ENCODE results near the gene ZNF274. TPM values are rescaled to one million over a fixed set of nuclear protein-coding genes. Genes with fewer than 3 reads are reported as not detected.
A peak's percentile ranks its signal among the peaks of the same experiment; 100 is the strongest.

The ZNF274 gene
- total and polyA plus RNA-seq, 2 donors from 2014 or later, result 10.9 to 42.4 TPM

DNA sequence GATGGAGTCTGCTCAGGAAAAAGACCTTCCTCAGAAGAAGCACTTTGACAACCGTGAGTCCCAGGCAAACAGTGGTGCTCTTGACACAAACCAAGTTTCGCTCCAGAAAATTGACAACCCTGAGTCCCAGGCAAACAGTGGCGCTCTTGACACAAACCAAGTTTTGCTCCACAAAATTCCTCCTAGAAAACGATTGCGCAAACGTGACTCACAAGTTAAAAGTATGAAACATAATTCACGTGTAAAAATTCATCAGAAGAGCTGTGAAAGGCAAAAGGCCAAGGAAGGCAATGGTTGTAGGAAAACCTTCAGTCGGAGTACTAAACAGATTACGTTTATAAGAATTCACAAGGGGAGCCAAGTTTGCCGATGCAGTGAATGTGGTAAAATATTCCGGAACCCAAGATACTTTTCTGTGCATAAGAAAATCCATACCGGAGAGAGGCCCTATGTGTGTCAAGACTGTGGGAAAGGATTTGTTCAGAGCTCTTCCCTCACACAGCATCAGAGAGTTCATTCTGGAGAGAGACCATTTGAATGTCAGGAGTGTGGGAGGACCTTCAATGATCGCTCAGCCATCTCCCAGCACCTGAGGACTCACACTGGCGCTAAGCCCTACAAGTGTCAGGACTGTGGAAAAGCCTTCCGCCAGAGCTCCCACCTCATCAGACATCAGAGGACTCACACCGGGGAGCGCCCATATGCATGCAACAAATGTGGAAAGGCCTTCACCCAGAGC, 29.6 kb downstream of the ZNF274 start:
- Histone ChIP-seq H3K27ac (ENCODE audit: low read depth in 2 of 2, low read length in 2 of 2) (no peak overlapping the region), H3K4me3 (ENCODE audit: low read length in 3 of 3) (peak overlapping the region in 2 of 3 donors; percentile 12 to 25), H3K9me3 (ENCODE audit: control insufficient read depth in 2 of 3, insufficient read depth in 1 of 3, low read length in 3 of 3) (peaks cover 17 to 95% (median 67%) of the 10 kb centered on the region in 3 donors), H3K9ac (ENCODE audit: low read length in 3 of 3) (no peak overlapping the region), H3K27me3 (ENCODE audit: control insufficient read depth, insufficient read depth, low read length) (no peaks in the 10 kb centered on the region), H3K36me3 (ENCODE audit: control insufficient read depth in 2 of 3, insufficient read depth in 3 of 3, low read length in 3 of 3) (peaks cover 24 to 63% (median 54%) of the 10 kb centered on the region in 3 donors), H3K4me1 (ENCODE audit: control insufficient read depth in 2 of 3, insufficient read depth in 2 of 3, low read depth in 1 of 3, low read length in 3 of 3) (no peaks in the 10 kb centered on the region)
- no peak for FAIRE-seq
- DNase-seq, result no peak
- TF ChIP-seq, protein P1, sequence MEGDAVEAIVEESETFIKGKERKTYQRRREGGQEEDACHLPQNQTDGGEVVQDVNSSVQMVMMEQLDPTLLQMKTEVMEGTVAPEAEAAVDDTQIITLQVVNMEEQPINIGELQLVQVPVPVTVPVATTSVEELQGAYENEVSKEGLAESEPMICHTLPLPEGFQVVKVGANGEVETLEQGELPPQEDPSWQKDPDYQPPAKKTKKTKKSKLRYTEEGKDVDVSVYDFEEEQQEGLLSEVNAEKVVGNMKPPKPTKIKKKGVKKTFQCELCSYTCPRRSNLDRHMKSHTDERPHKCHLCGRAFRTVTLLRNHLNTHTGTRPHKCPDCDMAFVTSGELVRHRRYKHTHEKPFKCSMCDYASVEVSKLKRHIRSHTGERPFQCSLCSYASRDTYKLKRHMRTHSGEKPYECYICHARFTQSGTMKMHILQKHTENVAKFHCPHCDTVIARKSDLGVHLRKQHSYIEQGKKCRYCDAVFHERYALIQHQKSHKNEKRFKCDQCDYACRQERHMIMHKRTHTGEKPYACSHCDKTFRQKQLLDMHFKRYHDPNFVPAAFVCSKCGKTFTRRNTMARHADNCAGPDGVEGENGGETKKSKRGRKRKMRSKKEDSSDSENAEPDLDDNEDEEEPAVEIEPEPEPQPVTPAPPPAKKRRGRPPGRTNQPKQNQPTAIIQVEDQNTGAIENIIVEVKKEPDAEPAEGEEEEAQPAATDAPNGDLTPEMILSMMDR (IDR thresholded peaks at IDR 0.05; ENCODE audit: borderline replicate concordance, extremely low read depth, insufficient read depth), result no peak
- intact Hi-C loops (cut with DNase I), result no loop called here

DNA sequence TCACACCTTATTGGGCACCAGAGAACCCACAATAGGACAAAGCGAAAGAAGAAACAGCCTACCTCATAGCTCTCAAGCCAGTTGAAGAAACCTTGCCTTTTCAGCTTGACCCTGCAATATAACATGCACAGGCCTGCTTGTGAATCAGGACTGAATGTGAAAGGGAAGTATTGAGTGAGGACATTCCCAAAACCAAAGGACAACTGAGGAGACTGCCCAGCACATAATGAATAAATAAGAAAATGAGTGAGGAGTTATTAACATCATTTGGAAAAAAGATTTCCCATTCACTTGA, 30.2 kb downstream of the ZNF274 start:
- H3K36me3 ChIP-seq (ENCODE audit: control insufficient read depth in 2 of 3, insufficient read depth in 3 of 3, low read length in 3 of 3), result peaks cover 20 to 58% (median 49%) of the 10 kb centered on the region in 3 donors
- TF ChIP-seq, protein P1 (IDR thresholded peaks at IDR 0.05; ENCODE audit: borderline replicate concordance, extremely low read depth, insufficient read depth), result no peak
- DNase-seq (no peak), FAIRE-seq (no peak)
- no peak overlapping the region for H3K9ac ChIP-seq (ENCODE audit: low read length in 3 of 3)
- intact Hi-C loops (cut with DNase I), result no loop called here
- peak overlapping the region in 1 of 3 donors; percentile 12 for H3K4me3 ChIP-seq (ENCODE audit: low read length in 3 of 3)
- no peaks in the 10 kb centered on the region for H3K27me3 ChIP-seq (ENCODE audit: control insufficient read depth, insufficient read depth, low read length)
- H3K27ac ChIP-seq (ENCODE audit: low read depth in 2 of 2, low read length in 2 of 2), result no peak overlapping the region
- no peaks in the 10 kb centered on the region for H3K4me1 ChIP-seq (ENCODE audit: control insufficient read depth in 2 of 3, insufficient read depth in 2 of 3, low read depth in 1 of 3, low read length in 3 of 3)
- peaks cover 12 to 95% (median 62%) of the 10 kb centered on the region in 3 donors for H3K9me3 ChIP-seq (ENCODE audit: control insufficient read depth in 2 of 3, insufficient read depth in 1 of 3, low read length in 3 of 3)

DNA sequence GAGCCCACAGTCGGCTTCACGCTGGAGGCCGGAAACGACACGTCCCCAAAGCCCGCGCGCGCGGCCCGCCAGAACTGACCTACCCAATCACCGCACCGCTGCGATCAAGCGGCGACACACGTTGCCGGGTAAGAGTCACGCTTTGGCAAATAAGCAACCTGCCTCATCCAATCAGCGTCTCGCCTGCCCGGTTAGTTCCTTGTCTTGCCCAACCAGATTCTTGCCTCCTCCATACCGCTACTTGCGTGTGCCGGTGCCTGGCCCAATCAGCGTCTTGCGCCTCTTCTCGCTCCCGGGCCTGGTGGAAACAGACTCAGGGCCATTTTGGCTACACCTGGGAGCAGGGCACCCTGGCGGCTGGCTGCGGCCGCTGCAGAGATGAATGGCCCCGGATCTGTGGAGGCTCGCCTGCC, 34.2 kb downstream of the ZNF274 start:
- intact Hi-C loops (cut with DNase I), result no loop called here
- Histone ChIP-seq H3K36me3 (ENCODE audit: control insufficient read depth in 2 of 3, insufficient read depth in 3 of 3, low read length in 3 of 3) (peaks cover 8 to 17% (median 12%) of the 10 kb centered on the region in 3 donors), H3K9ac (ENCODE audit: low read length in 3 of 3) (no peak overlapping the region), H3K27me3 (ENCODE audit: control insufficient read depth, insufficient read depth, low read length) (no peaks in the 10 kb centered on the region), H3K27ac (ENCODE audit: low read depth in 2 of 2, low read length in 2 of 2) (no peak overlapping the region), H3K9me3 (ENCODE audit: control insufficient read depth in 2 of 3, insufficient read depth in 1 of 3, low read length in 3 of 3) (peaks cover 0 to 62% (median 29%) of the 10 kb centered on the region in 3 donors), H3K4me1 (ENCODE audit: control insufficient read depth in 2 of 3, insufficient read depth in 2 of 3, low read depth in 1 of 3, low read length in 3 of 3) (no peaks in the 10 kb centered on the region), H3K4me3 (ENCODE audit: low read length in 3 of 3) (no peak overlapping the region)
- no peak for DNase-seq
- TF ChIP-seq, protein P1 (IDR thresholded peaks at IDR 0.05; ENCODE audit: borderline replicate concordance, extremely low read depth, insufficient read depth), result no peak
- no peak for FAIRE-seq
